CD14-positive monocyte (primary cell): ENCODE data around the gene SELENOM. TPM values are rescaled to one million over a fixed set of nuclear protein-coding genes. Genes with fewer than 3 reads are reported as not detected.

ENCODE experiments used
- DNase-seq, 3 donors: peaks; one replicate each; pipeline ENCODE4 v3.0.0-alpha.2; 2011 to 2022
- H2AFZ ChIP-seq: 2 replicates; pipeline ENCODE4 v1.6.0; 2012; ENCODE audit warnings: mild to moderate bottlenecking, low read depth, low read length, inconsistent platforms; ENCODE audit not compliant: insufficient read depth, poor library complexity, severe bottlenecking
- H3K27ac ChIP-seq, 2 donors: 1 replicate in 1 of 2; 2 replicates in 1 of 2; pipeline ENCODE4 v1.5.1; 2012 to 2013; ENCODE audit warnings: low read length in 2 of 2, control low read depth in 1 of 2, inconsistent platforms in 1 of 2, low read depth in 1 of 2, mild to moderate bottlenecking in 1 of 2
- H3K27me3 ChIP-seq, 2 donors: one replicate each; pipeline versions ENCODE4 v1.6.0 to v1.6.1; 2011 to 2013; ENCODE audit warnings: low read length in 2 of 2; ENCODE audit not compliant: control insufficient read depth in 2 of 2, insufficient read depth in 2 of 2
- H3K36me3 ChIP-seq, 2 donors: replicated peaks in 1 of 2; 1 replicate in 1 of 2; 2 replicates in 1 of 2; pipeline versions ENCODE4 v1.5.1 to v1.6.1; 2012 to 2013; ENCODE audit warnings: low read length in 2 of 2, control low read depth in 1 of 2, inconsistent platforms in 1 of 2, mild to moderate bottlenecking in 1 of 2; ENCODE audit not compliant: insufficient read depth in 2 of 2, control insufficient read depth in 1 of 2
- H3K4me1 ChIP-seq, 2 donors: 1 replicate in 1 of 2; 2 replicates in 1 of 2; pipeline versions ENCODE4 v1.5.1 to v1.6.1; 2012 to 2013; ENCODE audit warnings: low read length in 2 of 2, control low read depth in 1 of 2, inconsistent platforms in 1 of 2, mild to moderate bottlenecking in 1 of 2, moderate library complexity in 1 of 2; ENCODE audit not compliant: insufficient read depth in 2 of 2, control insufficient read depth in 1 of 2
- H3K4me2 ChIP-seq: replicated peaks from 2 replicates; pipeline ENCODE3; 2012; ENCODE audit warnings: low read length, moderate library complexity, mild to moderate bottlenecking; ENCODE audit not compliant: poor library complexity, severe bottlenecking; ENCODE audit errors: extremely low read depth
- H3K4me3 ChIP-seq, 3 experiments: fragments of 200-600 bp in 1 of 3; sonication (generic) in 1 of 3; replicated peaks in 1 of 3; 1 replicate in 2 of 3; 2 replicates in 1 of 3; pipeline ENCODE4 v1.5.1; 2011 to 2013; ENCODE audit warnings: low read length in 3 of 3, mild to moderate bottlenecking in 3 of 3, control low read depth in 2 of 3, low read depth in 2 of 3, inconsistent platforms in 1 of 3, moderate library complexity in 1 of 3
- H3K79me2 ChIP-seq: 2 replicates; pipeline ENCODE4 v1.6.0; 2012; ENCODE audit warnings: mild to moderate bottlenecking, control low read depth, inconsistent platforms, low read length, moderate library complexity; ENCODE audit not compliant: insufficient read depth
- H3K9ac ChIP-seq: 2 replicates; pipeline ENCODE4 v1.6.0; 2017; ENCODE audit warnings: low read length, mild to moderate bottlenecking; ENCODE audit not compliant: insufficient read depth, poor library complexity, severe bottlenecking
- H3K9me3 ChIP-seq, 2 donors: replicated peaks in 1 of 2; 1 replicate in 1 of 2; 2 replicates in 1 of 2; pipeline versions ENCODE4 v1.5.1 to v1.6.1; 2012 to 2013; ENCODE audit warnings: low read length in 2 of 2, control low read depth in 1 of 2; ENCODE audit not compliant: control insufficient read depth in 1 of 2, insufficient read depth in 1 of 2
- H4K20me1 ChIP-seq: 2 replicates; pipeline ENCODE4 v1.6.0; 2012; ENCODE audit warnings: mild to moderate bottlenecking, low read length, control low read depth, moderate library complexity; ENCODE audit not compliant: insufficient read depth
- H3K27ac Mint-ChIP-seq, 7 donors: one replicate each; pipeline ENCODE4 v1.8.0; 2020; ENCODE audit warnings: mild to moderate bottlenecking in 7 of 7, mixed read lengths in 7 of 7, moderate library complexity in 6 of 7, inconsistent platforms in 2 of 7
- H3K27me3 Mint-ChIP-seq, 3 donors: one replicate each; pipeline ENCODE4 v1.8.0; 2021 to 2022; ENCODE audit warnings: low read depth in 3 of 3, mild to moderate bottlenecking in 3 of 3, mixed read lengths in 3 of 3, moderate library complexity in 3 of 3, inconsistent platforms in 1 of 3
- H3K36me3 Mint-ChIP-seq, 2 donors: one replicate each; pipeline ENCODE4 v1.8.0; 2020; ENCODE audit warnings: mixed read lengths in 2 of 2, inconsistent platforms in 1 of 2, mild to moderate bottlenecking in 1 of 2
- H3K4me1 Mint-ChIP-seq: one replicate; pipeline ENCODE4 v1.8.0; 2020; ENCODE audit warnings: mild to moderate bottlenecking, mixed read lengths
- H3K4me3 Mint-ChIP-seq, 2 donors: one replicate each; pipeline ENCODE4 v1.8.0; 2020; ENCODE audit warnings: mild to moderate bottlenecking in 2 of 2, mixed read lengths in 2 of 2, moderate library complexity in 1 of 2
- H3K9me3 Mint-ChIP-seq, 7 donors: one replicate each; pipeline ENCODE4 v1.8.0; 2020 to 2022; ENCODE audit warnings: mixed read lengths in 7 of 7, mild to moderate bottlenecking in 6 of 7, moderate library complexity in 6 of 7, inconsistent platforms in 2 of 7
- WGBS: methylation state at CpG from one replicate; pipeline ENCODE4 v1.1.5; 2013; ENCODE audit warnings: missing lambda C conversion rate; ENCODE audit not compliant: insufficient coverage; 5-methylcytosine and 5-hydroxymethylcytosine counted together
- intact Hi-C, 2 donors: fragments of 100-400 bp; cut with micrococcal nuclease; formaldehyde crosslinking; loops; one replicate each; pipeline versions ENCODE4 v1.15.0 to v1.15.1; 2023
- polyA plus RNA-seq, 3 donors: library from polyadenylated mRNA; depleted of rRNA in 1 of 3; unstranded in 2 of 3; stranded (reverse) in 1 of 3; fragments of 300-500 nt in 2 of 3; fragments of >200 nt in 1 of 3; fragmentation: Illumina TruSeq in 2 of 3; gene quantifications; 1 replicate in 2 of 3; 2 replicates in 1 of 3; pipeline ENCODE4 v1.2.3, GENCODE V29; 2012 to 2021
- TF ChIP-seq, protein P1 (sequence below): fragments of 200-600 bp; IDR thresholded peaks from one replicate; pipeline ENCODE4 v1.8.0; 2022; ENCODE audit warnings: antibody characterized with exemption, mild to moderate bottlenecking

SELENOM gene
- polyA plus RNA-seq, 3 donors: 3.2 to 7.6 (median 3.4) TPM

DNA sequence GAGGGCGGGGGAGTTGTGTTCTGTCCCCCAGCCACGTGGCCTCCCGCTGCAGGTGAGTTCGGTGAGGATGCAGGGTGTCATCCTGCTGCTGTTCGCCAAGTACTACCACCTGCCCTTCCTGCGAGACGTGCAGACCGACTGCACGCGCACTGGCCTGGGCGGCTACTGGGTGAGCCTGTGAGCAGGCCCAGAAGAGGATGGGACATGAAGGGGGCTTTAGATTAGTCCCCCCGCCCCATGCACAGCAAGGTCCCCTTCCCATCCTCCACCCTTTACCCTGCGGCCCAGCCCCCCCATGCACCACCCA, 19.5 kb upstream of the SELENOM start:
- Mint-ChIP-seq H3K4me3 (no peak overlapping the region), H3K9me3 (peaks cover 0 to 2% (median 0%) of the 10 kb centered on the region in 7 donors), H3K4me1 (peaks cover 8% of the 10 kb centered on the region), H3K27ac (no peak overlapping the region), H3K36me3 (no peaks in the 10 kb centered on the region), H3K27me3 (peaks cover 0 to 5% (median 2%) of the 10 kb centered on the region in 3 donors)
- no peaks in the 10 kb centered on the region for H3K27me3 ChIP-seq
- H2AFZ ChIP-seq: no peak overlapping the region
- H3K9ac ChIP-seq: no peak overlapping the region
- H3K27ac ChIP-seq: no peak overlapping the region
- TF ChIP-seq, protein P1, sequence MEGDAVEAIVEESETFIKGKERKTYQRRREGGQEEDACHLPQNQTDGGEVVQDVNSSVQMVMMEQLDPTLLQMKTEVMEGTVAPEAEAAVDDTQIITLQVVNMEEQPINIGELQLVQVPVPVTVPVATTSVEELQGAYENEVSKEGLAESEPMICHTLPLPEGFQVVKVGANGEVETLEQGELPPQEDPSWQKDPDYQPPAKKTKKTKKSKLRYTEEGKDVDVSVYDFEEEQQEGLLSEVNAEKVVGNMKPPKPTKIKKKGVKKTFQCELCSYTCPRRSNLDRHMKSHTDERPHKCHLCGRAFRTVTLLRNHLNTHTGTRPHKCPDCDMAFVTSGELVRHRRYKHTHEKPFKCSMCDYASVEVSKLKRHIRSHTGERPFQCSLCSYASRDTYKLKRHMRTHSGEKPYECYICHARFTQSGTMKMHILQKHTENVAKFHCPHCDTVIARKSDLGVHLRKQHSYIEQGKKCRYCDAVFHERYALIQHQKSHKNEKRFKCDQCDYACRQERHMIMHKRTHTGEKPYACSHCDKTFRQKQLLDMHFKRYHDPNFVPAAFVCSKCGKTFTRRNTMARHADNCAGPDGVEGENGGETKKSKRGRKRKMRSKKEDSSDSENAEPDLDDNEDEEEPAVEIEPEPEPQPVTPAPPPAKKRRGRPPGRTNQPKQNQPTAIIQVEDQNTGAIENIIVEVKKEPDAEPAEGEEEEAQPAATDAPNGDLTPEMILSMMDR: no peak
- no peak overlapping the region for H3K4me3 ChIP-seq
- intact Hi-C loops: no loop called here
- H4K20me1 ChIP-seq: no peaks in the 10 kb centered on the region
- peak overlapping the region; percentile 23 for H3K4me2 ChIP-seq
- DNase-seq: no peak
- H3K9me3 ChIP-seq: no peaks in the 10 kb centered on the region
- peaks cover 6 to 7% of the 10 kb centered on the region in 2 donors for H3K4me1 ChIP-seq
- 69% methylated on average over 5 of the region's 13 CpGs for WGBS
- no peaks in the 10 kb centered on the region for H3K79me2 ChIP-seq
- H3K36me3 ChIP-seq: no peaks in the 10 kb centered on the region

DNA sequence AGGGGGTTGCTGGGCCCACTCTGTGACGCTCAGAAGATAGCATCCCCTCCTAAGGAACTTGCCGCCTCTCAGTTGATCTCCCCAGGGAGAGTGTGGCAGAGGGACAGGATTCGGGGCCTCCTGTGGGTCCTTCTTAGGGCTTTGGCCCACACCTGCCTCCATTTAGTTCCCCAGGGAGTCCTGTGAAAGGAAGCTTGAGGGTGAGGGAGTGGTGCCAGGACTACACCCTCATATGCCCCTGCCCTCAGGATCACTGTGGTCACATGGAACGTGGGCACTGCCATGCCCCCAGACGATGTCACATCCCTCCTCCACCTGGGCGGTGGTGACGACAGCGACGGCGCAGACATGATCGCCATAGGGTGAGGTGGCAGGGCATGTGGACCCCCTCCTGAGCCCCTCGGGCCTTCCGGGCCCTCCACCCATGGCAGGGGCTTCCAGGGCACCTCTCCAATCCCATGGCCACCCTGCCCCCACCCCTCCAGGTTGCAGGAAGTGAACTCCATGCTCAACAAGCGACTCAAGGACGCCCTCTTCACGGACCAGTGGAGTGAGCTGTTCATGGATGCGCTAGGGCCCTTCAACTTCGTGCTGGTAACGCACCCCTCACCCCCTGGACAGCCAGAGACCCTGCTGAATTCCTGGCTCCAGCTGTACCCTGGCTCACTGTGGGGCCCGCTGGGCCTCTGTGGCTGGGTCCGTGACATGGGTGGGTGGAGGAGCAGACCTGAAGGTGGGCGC, 18.9 kb upstream of the SELENOM start:
- no peak for DNase-seq
- Histone ChIP-seq H3K79me2 (no peaks in the 10 kb centered on the region), H3K4me2 (no peak overlapping the region), H2AFZ (no peak overlapping the region), H3K9ac (no peak overlapping the region), H3K9me3 (no peaks in the 10 kb centered on the region), H3K27me3 (no peaks in the 10 kb centered on the region), H3K27ac (no peak overlapping the region), H3K4me1 (peaks cover 6 to 7% of the 10 kb centered on the region in 2 donors), H3K36me3 (no peaks in the 10 kb centered on the region), H4K20me1 (no peaks in the 10 kb centered on the region), H3K4me3 (no peak overlapping the region)
- peaks cover 0 to 2% (median 0%) of the 10 kb centered on the region in 7 donors for H3K9me3 Mint-ChIP-seq
- peaks cover under 1 to 4% (median 2%) of the 10 kb centered on the region in 3 donors for H3K27me3 Mint-ChIP-seq
- H3K4me3 Mint-ChIP-seq: no peak overlapping the region
- intact Hi-C loops: no loop called here
- TF ChIP-seq, protein P1: no peak
- WGBS: 87% methylated on average over 12 of the region's 22 CpGs
- H3K27ac Mint-ChIP-seq: peak overlapping the region in 1 of 7 donors; percentile 63
- H3K36me3 Mint-ChIP-seq: no peaks in the 10 kb centered on the region
- H3K4me1 Mint-ChIP-seq: peaks cover 8% of the 10 kb centered on the region
